Activated B cell treated with CpG ODN at 0.5 μM for 24 hours (primary cell): ENCODE measurements around the gene LMAN2L. TPM values are rescaled to one million over a fixed set of nuclear protein-coding genes. Genes with fewer than 3 reads are reported as not detected.

ENCODE experiments used
- ATAC-seq: fragments of 200-7000 bp; cut with Tn5 transposase; one replicate; pipeline ENCODE4 v1.10.0; 2021; ENCODE audit warnings: low read depth, mild to moderate bottlenecking, moderate library complexity
- CTCF ChIA-PET: fragments of 350-600 bp; sonication (Branson Sonifier 250); formaldehyde crosslinking; loops from one replicate; lab custom pipeline; 2021; ENCODE audit warnings: antibody characterized with exemption; lab: Charles Lee
- POLR2A ChIA-PET: fragments of 350-600 bp; sonication (Branson Sonifier 250); formaldehyde crosslinking; loops from one replicate; lab custom pipeline; 2021; ENCODE audit warnings: antibody characterized with exemption; lab: Charles Lee
- DNase-seq: peaks from one replicate; pipeline ENCODE4 v3.0.0; 2022
- H3K27ac Mint-ChIP-seq: one replicate; pipeline ENCODE4 v1.8.0; 2020; ENCODE audit warnings: mixed read lengths
- H3K27me3 Mint-ChIP-seq: one replicate; pipeline ENCODE4 v1.8.0; 2021; ENCODE audit warnings: mixed read lengths
- H3K36me3 Mint-ChIP-seq: one replicate; pipeline ENCODE4 v1.8.0; 2021; ENCODE audit warnings: low read depth, mixed read lengths
- H3K4me1 Mint-ChIP-seq: one replicate; pipeline ENCODE4 v1.8.0; 2021; ENCODE audit warnings: mixed read lengths
- H3K4me3 Mint-ChIP-seq: one replicate; pipeline ENCODE4 v1.8.0; 2020; ENCODE audit warnings: mild to moderate bottlenecking, mixed read lengths
- H3K9me3 Mint-ChIP-seq: one replicate; pipeline ENCODE4 v1.8.0; 2020; ENCODE audit warnings: mixed read lengths
- intact Hi-C: fragments of 100-400 bp; cut with micrococcal nuclease; formaldehyde crosslinking; loops from one replicate; pipeline ENCODE4 v1.15.1; 2024
- total RNA-seq: library from RNA; stranded (reverse); gene quantifications from 2 replicates; pipeline ENCODE4 v1.2.3, GENCODE V29; 2022
- TF ChIP-seq, protein P1 (sequence below): fragments of 200-600 bp; IDR thresholded peaks from one replicate; pipeline ENCODE4 v1.8.0; 2022; ENCODE audit warnings: antibody characterized with exemption, mild to moderate bottlenecking

LMAN2L gene
- total RNA-seq, 1 donor from 2014 or later, result 8.9 TPM

DNA sequence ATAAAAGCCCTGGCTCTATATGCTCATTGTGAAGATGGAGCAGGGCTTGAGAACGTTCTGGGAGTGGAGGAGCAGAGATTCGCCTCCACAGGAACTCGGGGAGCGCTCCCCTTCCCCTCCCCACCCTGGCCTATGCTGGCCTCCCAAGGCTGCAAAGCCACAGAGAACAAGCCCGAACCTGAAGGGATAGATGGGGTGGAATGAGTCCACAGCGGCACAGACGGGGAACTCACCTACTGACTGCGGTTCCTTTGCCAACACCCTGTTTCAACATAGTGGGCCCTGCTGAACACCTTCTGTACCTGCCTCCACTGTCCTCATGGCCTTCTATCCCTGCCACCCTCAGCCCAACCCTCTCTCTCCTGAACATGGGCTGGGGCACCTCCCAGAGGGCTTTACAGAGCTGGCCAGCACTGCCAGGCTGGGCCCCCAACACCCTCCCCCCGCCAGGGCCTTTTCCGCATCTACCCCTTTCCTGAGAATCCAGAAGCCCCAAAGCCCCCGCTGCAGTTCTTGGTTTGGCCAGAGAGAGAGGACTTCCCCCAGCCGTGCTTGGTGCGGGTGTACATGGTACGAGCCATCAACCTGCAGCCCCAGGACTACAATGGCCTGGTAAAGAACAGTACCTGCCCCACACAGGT lies 41.5 kb downstream of the LMAN2L start:
- no peaks in the 10 kb centered on the region for H3K9me3 Mint-ChIP-seq
- no peak for ATAC-seq
- DNase-seq, result no peak
- POLR2A ChIA-PET, result no interaction called here
- no peak overlapping the region for H3K27ac Mint-ChIP-seq
- intact Hi-C loops, result no loop called here
- H3K4me3 Mint-ChIP-seq, result no peak overlapping the region
- H3K36me3 Mint-ChIP-seq, result no peaks in the 10 kb centered on the region
- CTCF ChIA-PET, result no interaction called here
- H3K4me1 Mint-ChIP-seq, result peaks cover 2% of the 10 kb centered on the region
- H3K27me3 Mint-ChIP-seq, result no peaks in the 10 kb centered on the region
- TF ChIP-seq, protein P1, sequence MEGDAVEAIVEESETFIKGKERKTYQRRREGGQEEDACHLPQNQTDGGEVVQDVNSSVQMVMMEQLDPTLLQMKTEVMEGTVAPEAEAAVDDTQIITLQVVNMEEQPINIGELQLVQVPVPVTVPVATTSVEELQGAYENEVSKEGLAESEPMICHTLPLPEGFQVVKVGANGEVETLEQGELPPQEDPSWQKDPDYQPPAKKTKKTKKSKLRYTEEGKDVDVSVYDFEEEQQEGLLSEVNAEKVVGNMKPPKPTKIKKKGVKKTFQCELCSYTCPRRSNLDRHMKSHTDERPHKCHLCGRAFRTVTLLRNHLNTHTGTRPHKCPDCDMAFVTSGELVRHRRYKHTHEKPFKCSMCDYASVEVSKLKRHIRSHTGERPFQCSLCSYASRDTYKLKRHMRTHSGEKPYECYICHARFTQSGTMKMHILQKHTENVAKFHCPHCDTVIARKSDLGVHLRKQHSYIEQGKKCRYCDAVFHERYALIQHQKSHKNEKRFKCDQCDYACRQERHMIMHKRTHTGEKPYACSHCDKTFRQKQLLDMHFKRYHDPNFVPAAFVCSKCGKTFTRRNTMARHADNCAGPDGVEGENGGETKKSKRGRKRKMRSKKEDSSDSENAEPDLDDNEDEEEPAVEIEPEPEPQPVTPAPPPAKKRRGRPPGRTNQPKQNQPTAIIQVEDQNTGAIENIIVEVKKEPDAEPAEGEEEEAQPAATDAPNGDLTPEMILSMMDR, result no peak

DNA sequence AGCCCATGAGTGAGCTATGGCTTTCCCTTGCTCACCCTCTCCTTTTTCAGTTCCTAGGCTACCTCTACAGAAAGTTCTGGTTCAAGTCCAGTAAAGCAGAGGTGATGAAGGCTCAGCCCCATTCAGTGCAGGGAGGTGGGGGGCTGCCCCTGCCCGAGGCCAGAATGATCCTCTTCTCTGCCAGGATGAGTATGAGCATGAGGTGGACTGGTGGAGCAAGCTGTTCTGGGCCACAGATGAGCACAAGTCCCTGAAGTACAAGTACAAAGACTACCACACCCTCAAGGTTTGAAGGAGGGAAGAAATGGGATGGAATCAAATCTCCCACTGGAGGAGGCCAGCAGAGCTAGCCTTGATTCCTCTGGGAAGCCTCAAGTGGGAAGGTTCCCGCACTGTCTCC lies 42.4 kb downstream of the LMAN2L start:
- Mint-ChIP-seq H3K27ac (no peak overlapping the region), H3K4me3 (no peak overlapping the region), H3K4me1 (peaks cover 2% of the 10 kb centered on the region), H3K36me3 (no peaks in the 10 kb centered on the region), H3K9me3 (no peaks in the 10 kb centered on the region), H3K27me3 (no peaks in the 10 kb centered on the region)
- ChIA-PET CTCF (no interaction called here), POLR2A (no interaction called here)
- DNase-seq (no peak), ATAC-seq (no peak)
- TF ChIP-seq, protein P1, result no peak
- intact Hi-C loops, result no loop called here

DNA sequence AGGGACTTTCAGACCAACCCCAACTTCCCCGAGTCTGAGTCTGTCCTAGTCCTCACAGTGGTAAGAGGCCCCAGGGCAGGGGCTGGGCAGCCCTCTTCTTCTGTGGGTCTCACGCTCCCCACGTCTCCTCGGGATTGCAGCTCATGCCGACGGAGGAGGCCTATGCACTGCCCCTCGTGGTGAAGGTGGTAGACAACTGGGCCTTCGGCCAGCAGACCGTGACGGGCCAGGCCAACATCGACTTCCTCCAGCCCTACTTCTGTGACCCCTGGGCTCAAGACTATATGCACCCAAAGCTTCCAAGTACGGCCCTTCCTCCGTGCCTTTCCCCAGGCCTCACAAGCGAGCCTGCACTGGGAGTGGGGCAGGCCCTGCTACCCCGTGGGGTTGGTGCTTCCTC lies 44.3 kb downstream of the LMAN2L start:
- Mint-ChIP-seq H3K9me3 (no peaks in the 10 kb centered on the region), H3K36me3 (no peaks in the 10 kb centered on the region), H3K4me1 (peaks cover 2% of the 10 kb centered on the region), H3K4me3 (no peak overlapping the region), H3K27ac (no peak overlapping the region), H3K27me3 (no peaks in the 10 kb centered on the region)
- CTCF ChIA-PET, result no interaction called here
- no peak for DNase-seq
- TF ChIP-seq, protein P1, result no peak
- intact Hi-C loops, result no loop called here
- POLR2A ChIA-PET, result no interaction called here
- ATAC-seq, result no peak

DNA sequence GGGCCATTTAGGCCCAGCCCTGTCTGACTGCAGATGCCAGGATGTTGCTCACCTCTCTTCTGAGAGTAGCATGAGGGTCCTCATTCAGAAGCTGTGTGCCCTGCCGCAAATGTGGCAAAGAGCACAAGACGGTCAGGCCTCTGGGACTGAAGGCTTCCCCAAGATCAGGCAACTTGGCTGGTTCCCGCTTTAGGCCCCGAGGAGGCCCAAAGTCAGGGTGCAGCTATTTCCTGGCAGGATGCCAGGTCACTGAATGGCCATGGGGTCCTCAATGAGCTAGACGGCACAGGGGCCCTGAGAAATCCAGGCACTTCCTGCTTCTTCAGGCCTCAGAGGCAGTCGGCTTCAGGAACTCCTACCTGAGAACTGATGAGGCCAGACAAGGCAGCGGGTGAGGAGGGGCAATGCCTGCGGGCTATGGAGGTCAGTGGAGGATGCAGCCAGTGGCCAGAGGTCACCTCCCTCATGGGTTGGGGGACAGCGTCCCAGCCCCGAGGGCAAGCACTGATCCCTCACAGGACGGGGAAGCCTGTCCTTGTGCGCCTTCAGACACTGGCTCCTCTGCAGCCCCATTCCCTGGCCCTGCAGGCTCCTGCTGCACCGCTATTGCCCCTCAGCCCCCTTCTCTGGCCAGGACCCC lies 44.9 kb downstream of the LMAN2L start:
- H3K27me3 Mint-ChIP-seq, result no peaks in the 10 kb centered on the region
- ChIA-PET CTCF (no interaction called here), POLR2A (interaction anchor here (0.5 kb wide), 1 partner anchor 96 kb away, joined by 3 read pairs; no protein-coding TSS in a partner anchor)
- no peaks in the 10 kb centered on the region for H3K9me3 Mint-ChIP-seq
- no peak overlapping the region for H3K4me3 Mint-ChIP-seq
- DNase-seq (no peak), ATAC-seq (no peak)
- peaks cover 2% of the 10 kb centered on the region for H3K4me1 Mint-ChIP-seq
- no peaks in the 10 kb centered on the region for H3K36me3 Mint-ChIP-seq
- H3K27ac Mint-ChIP-seq, result no peak overlapping the region
- TF ChIP-seq, protein P1, result no peak
- intact Hi-C loops, result no loop called here

DNA sequence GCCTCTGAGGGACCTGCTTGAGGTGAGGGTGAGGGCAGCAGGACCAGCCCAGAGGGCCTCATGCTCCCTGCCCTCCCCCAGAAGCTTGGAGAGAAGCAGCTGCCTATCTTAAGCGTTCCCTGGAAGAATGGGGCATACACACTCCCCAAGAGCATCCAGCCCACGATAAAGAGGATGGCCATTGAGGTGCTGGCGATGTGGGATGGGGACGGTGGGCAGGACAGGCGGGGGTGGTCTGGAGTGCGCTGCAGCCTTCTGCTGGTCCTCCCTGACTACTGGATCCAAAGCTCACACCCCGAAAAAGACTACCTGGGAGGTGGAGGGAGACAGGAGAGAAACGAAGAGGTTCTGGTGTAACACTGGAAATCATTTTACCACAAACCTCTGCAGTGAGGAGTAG lies 45.6 kb downstream of the LMAN2L start:
- ChIA-PET CTCF (no interaction called here), POLR2A (interaction anchor here (0.5 kb wide), 1 partner anchor 97 kb away, joined by 3 read pairs; no protein-coding TSS in a partner anchor)
- Mint-ChIP-seq H3K4me1 (no peaks in the 10 kb centered on the region), H3K9me3 (no peaks in the 10 kb centered on the region), H3K27me3 (no peaks in the 10 kb centered on the region), H3K27ac (no peak overlapping the region), H3K36me3 (no peaks in the 10 kb centered on the region), H3K4me3 (no peak overlapping the region)
- TF ChIP-seq, protein P1, result no peak
- ATAC-seq, result no peak
- no peak for DNase-seq
- intact Hi-C loops, result no loop called here
